ENCODE results near the gene TTLL6. TPM values are rescaled to one million over a fixed set of nuclear protein-coding genes. Genes with fewer than 3 reads are reported as not detected.

TTLL6 gene
- total and polyA plus RNA-seq, 2 donors (not counting 3 experiments of a cell fraction or from before 2014, with no cell fraction given) = not detected

DNA sequence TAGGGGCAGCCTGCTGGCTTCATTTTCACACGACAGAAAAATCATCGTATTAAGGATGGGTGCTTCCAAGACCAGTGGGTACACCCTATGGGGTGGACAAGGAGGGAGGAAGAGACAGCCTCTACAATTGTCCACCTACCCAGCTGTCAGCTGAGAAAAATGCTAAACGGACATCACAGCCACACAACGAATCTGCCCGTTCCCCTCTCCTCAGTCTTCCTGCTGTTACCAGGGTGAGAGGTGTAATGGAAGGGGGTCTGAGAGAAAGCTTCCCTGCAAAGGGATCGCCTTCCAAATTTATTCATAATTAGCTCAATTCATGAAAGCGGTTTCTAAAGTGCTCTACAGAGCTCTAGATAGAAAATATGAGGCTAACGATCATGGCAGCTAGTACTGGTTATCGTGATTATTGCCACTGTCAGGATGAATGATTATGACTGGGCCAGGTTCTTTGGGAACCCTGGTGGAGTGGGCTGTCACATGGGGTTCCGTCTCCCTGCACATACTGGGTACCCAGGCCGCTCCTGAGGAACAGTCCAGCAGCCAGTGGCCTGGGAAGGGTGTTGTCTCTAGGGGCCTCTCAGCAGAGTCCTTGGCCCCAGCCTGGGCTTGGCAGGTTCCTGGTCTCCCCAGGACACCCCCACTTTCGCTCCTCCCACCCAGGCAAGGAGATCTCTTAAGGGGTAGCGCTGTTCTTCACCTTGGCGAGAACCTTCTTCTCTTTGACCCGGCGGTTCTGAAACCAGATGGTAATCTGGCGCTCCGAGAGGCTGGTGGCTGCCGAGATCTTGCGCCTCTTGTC, 90.7 kb downstream of the TTLL6 start:
- ChIA-PET CTCF (interaction anchor here (1.4 to 7.5 kb wide), 15 partner anchors 7 to 159 kb away, joined by 3 to 312 read pairs (median 25); no protein-coding TSS in a partner anchor), POLR2A (no interaction called here)
- dilution Hi-C loops (cut with MboI; ENCODE audit: extremely low pct_ligation_motif_present, low sequenced_read_pairs) (no loop called here), intact Hi-C loops (cut with micrococcal nuclease) (no loop called here)
- BruUV-seq (replicated peaks) = no TSS peak
- Histone ChIP-seq H3K4me1 (ENCODE audit: control insufficient read depth, extremely low read depth, insufficient read depth, low read length) (peaks cover 5% of the 10 kb centered on the region), H3K36me3 (ENCODE audit: control insufficient read depth in 2 of 2, extremely low read depth in 1 of 2, insufficient read depth in 2 of 2, low read length in 2 of 2) (no peaks in the 10 kb centered on the region), H3K9ac (replicated peaks; ENCODE audit: extremely low read depth, insufficient read depth, low read length) (no peak overlapping the region), H3K9me3 (replicated peaks; ENCODE audit: control insufficient read depth, insufficient read depth, low read length) (no peaks in the 10 kb centered on the region), H4K20me1 (replicated peaks; ENCODE audit: control insufficient read depth, extremely low read depth, insufficient read depth, low read length) (no peaks in the 10 kb centered on the region), H3K4me3 (replicated peaks in 1 of 3; ENCODE audit: insufficient read depth in 1 of 3, low read depth in 1 of 3, low read length in 3 of 3) (no peak overlapping the region), H3K4me2 (ENCODE audit: insufficient read depth, low read length) (no peak overlapping the region), H3K27me3 (ENCODE audit: control insufficient read depth in 2 of 2, insufficient read depth in 2 of 2, low read length in 2 of 2) (peaks cover 89 to 96% of the 10 kb centered on the region in 2 experiments), H3K79me2 (ENCODE audit: control insufficient read depth, insufficient read depth, low read length) (no peaks in the 10 kb centered on the region), H2AFZ (ENCODE audit: low read depth, low read length) (no peak overlapping the region), H3K27ac (ENCODE audit: insufficient read depth, low read depth, low read length) (no peak overlapping the region), H3K9me1 (replicated peaks; ENCODE audit: control insufficient read depth, extremely low read depth, insufficient read depth, low read length) (no peaks in the 10 kb centered on the region)
- DNase-seq (ENCODE audit: low read depth, low spot score) = no peak
- FAIRE-seq = no peak
- TF ChIP-seq POLR2A (IDR thresholded peaks at IDR 0.05; ENCODE audit: low read depth, low read length) (no peak), POLR2AphosphoS5 (IDR thresholded peaks at IDR 0.05; ENCODE audit: insufficient read depth, low read depth, low read length) (no peak), JUN (IDR thresholded peaks at IDR 0.05; ENCODE audit: borderline replicate concordance, insufficient read depth, insufficient read length, low read depth) (no peak), FOS (IDR thresholded peaks at IDR 0.05; ENCODE audit: borderline replicate concordance, insufficient read depth, low read length) (no peak), EZH2 (IDR thresholded peaks at IDR 0.05; ENCODE audit: borderline replicate concordance, low read depth, low read length, severe bottlenecking) (no peak), GATA2 (IDR thresholded peaks at IDR 0.05; ENCODE audit: insufficient read depth, insufficient read length, low read depth, low read length) (no peak), MYC (IDR thresholded peaks at IDR 0.05; ENCODE audit: low read depth, low read length) (no peak)
- TF ChIP-seq, protein P1, sequence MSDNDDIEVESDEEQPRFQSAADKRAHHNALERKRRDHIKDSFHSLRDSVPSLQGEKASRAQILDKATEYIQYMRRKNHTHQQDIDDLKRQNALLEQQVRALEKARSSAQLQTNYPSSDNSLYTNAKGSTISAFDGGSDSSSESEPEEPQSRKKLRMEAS (IDR thresholded peaks at IDR 0.05; ENCODE audit: insufficient read depth, insufficient read length) = no peak
- TF ChIP-seq, protein P2, sequence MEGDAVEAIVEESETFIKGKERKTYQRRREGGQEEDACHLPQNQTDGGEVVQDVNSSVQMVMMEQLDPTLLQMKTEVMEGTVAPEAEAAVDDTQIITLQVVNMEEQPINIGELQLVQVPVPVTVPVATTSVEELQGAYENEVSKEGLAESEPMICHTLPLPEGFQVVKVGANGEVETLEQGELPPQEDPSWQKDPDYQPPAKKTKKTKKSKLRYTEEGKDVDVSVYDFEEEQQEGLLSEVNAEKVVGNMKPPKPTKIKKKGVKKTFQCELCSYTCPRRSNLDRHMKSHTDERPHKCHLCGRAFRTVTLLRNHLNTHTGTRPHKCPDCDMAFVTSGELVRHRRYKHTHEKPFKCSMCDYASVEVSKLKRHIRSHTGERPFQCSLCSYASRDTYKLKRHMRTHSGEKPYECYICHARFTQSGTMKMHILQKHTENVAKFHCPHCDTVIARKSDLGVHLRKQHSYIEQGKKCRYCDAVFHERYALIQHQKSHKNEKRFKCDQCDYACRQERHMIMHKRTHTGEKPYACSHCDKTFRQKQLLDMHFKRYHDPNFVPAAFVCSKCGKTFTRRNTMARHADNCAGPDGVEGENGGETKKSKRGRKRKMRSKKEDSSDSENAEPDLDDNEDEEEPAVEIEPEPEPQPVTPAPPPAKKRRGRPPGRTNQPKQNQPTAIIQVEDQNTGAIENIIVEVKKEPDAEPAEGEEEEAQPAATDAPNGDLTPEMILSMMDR (IDR thresholded peaks at IDR 0.05; ENCODE audit: extremely low read depth in 1 of 2, insufficient read depth in 1 of 2, low read depth in 1 of 2, low read length in 2 of 2) = no peak
